PC-3 (cell line): ENCODE measurements around the gene S1PR2. TPM values are rescaled to one million over a fixed set of nuclear protein-coding genes. Genes with fewer than 3 reads are reported as not detected.

Experiments used
- ATAC-seq: fragments of 200-7000 bp; cut with Tn5 transposase; 2 replicates; pipeline ENCODE4 v1.9.1; 2020; ENCODE audit warnings: mild to moderate bottlenecking, moderate library complexity
- BruUV-seq: library from RNA; stranded (reverse); fragments of 400-500 nt; replicated peaks from 2 replicates; lab custom pipeline; 2021; lab: Mats Ljungman, UMichigan
- CTCF ChIA-PET: fragments of 300-600 bp; sonication (Branson Sonifier 250); formaldehyde crosslinking; loops from one replicate; lab custom pipeline; 2022; ENCODE audit warnings: antibody characterized with exemption; lab: Charles Lee
- POLR2A ChIA-PET: fragments of 300-600 bp; sonication (Branson Sonifier 250); formaldehyde crosslinking; loops from one replicate; lab custom pipeline; 2022; ENCODE audit warnings: antibody characterized with exemption; ENCODE audit not compliant: unreplicated experiment; lab: Charles Lee
- DNase-seq: peaks from one replicate; pipeline ENCODE4 v3.0.0-alpha.2; 2015
- H2AFZ ChIP-seq: fragments of 300-600 bp; sonication (generic); 2 replicates; pipeline ENCODE4 v1.6.0; 2016; ENCODE audit warnings: antibody characterized with exemption, low read length
- H3F3A ChIP-seq: fragments of 300-600 bp; sonication (generic); one replicate; pipeline ENCODE4 v1.6.0; 2017; ENCODE audit warnings: antibody characterized with exemption, low read length, control low read depth, mild to moderate bottlenecking; ENCODE audit not compliant: unreplicated experiment
- H3K27ac ChIP-seq: fragments of 300-600 bp; sonication (generic); 2 replicates; pipeline ENCODE4 v1.5.1; 2016; ENCODE audit warnings: mild to moderate bottlenecking, low read length
- H3K27me3 ChIP-seq: fragments of 300-600 bp; sonication (generic); 2 replicates; pipeline ENCODE4 v1.6.1; 2016; ENCODE audit warnings: low read length, mixed read lengths
- H3K36me3 ChIP-seq: fragments of 300-600 bp; sonication (generic); 2 replicates; pipeline ENCODE4 v1.6.1; 2016; ENCODE audit warnings: low read depth, mixed run types, low read length, mixed read lengths
- H3K4me1 ChIP-seq: fragments of 300-600 bp; sonication (generic); 2 replicates; pipeline ENCODE4 v1.5.1; 2016; ENCODE audit warnings: low read length; ENCODE audit not compliant: insufficient read depth
- H3K4me2 ChIP-seq: fragments of 300-600 bp; sonication (generic); 2 replicates; pipeline ENCODE4 v1.6.0; 2016; ENCODE audit warnings: low read length
- H3K4me3 ChIP-seq: fragments of 300-600 bp; sonication (generic); 2 replicates; pipeline ENCODE4 v1.5.1; 2016; ENCODE audit warnings: mild to moderate bottlenecking, low read length, mixed read lengths
- H3K79me2 ChIP-seq: fragments of 300-600 bp; sonication (generic); 2 replicates; pipeline ENCODE4 v1.6.1; 2017; ENCODE audit warnings: low read length, mixed read lengths
- H3K9ac ChIP-seq: fragments of 300-600 bp; sonication (generic); 2 replicates; pipeline ENCODE4 v1.6.0; 2016; ENCODE audit warnings: mild to moderate bottlenecking, low read length
- H3K9me2 ChIP-seq: fragments of 300-600 bp; sonication (generic); replicated peaks from 2 replicates; pipeline ENCODE4 v1.6.1; 2016; ENCODE audit warnings: mixed run types, low read length, mixed read lengths
- H3K9me3 ChIP-seq: fragments of 300-600 bp; sonication (generic); 2 replicates; pipeline ENCODE4 v1.6.1; 2016; ENCODE audit warnings: low read length, mixed read lengths
- H4K20me1 ChIP-seq: fragments of 300-600 bp; sonication (generic); 2 replicates; pipeline ENCODE4 v1.6.1; 2016; ENCODE audit warnings: low read length, mixed read lengths
- EZH2 ChIP-seq: fragments of 300-600 bp; sonication (generic); IDR thresholded peaks from one replicate; pipeline ENCODE4 v1.6.1; 2017; ENCODE audit warnings: antibody characterized with exemption, mild to moderate bottlenecking, low read length; ENCODE audit not compliant: unreplicated experiment
- EZH2phosphoT487 ChIP-seq: fragments of 300-600 bp; sonication (generic); IDR thresholded peaks from 2 replicates; pipeline ENCODE4 v1.6.1; 2018; ENCODE audit warnings: mild to moderate bottlenecking, antibody characterized with exemption, low read length, borderline replicate concordance
- intact Hi-C: fragments of 100-400 bp; cut with micrococcal nuclease; formaldehyde crosslinking; loops from 2 replicates; pipeline ENCODE4 v1.9.0; 2023
- total RNA-seq: library from RNA; depleted of rRNA; stranded (reverse); fragments of >200 nt; gene quantifications from 2 replicates; pipeline ENCODE4 v1.2.3, GENCODE V29; 2014
- TF ChIP-seq, protein P1 (sequence below): fragments of 300-600 bp; sonication (generic); conservative IDR thresholded peaks from 2 replicates; pipeline ENCODE4 v1.5.1; 2017; ENCODE audit warnings: antibody characterized with exemption, low read depth, mild to moderate bottlenecking, low read length

Gene S1PR2
- total RNA-seq, 1 experiment from 2014 or later = 4.1 TPM

DNA sequence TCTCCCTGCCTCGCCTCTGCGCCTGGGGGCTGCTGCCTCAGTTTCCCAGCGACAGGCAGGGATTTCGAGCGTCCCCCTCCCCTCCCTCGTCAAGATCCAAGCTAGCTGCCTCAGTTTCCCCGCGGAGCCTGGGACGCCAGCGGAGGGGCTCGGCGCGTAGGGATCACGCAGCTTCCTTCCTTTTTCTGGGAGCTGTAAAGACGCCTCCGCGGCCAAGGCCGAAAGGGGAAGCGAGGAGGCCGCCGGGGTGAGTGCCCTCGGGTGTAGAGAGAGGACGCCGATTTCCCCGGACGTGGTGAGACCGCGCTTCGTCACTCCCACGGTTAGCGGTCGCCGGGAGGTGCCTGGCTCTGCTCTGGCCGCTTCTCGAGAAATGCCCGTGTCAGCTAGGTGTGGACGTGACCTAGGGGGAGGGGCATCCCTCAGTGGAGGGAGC, 39.1 kb upstream of the S1PR2 start:
- intact Hi-C loops = no loop called here
- BruUV-seq = no TSS peak
- H2AFZ ChIP-seq = peak overlapping the region; percentile 93
- TF ChIP-seq, protein P1, sequence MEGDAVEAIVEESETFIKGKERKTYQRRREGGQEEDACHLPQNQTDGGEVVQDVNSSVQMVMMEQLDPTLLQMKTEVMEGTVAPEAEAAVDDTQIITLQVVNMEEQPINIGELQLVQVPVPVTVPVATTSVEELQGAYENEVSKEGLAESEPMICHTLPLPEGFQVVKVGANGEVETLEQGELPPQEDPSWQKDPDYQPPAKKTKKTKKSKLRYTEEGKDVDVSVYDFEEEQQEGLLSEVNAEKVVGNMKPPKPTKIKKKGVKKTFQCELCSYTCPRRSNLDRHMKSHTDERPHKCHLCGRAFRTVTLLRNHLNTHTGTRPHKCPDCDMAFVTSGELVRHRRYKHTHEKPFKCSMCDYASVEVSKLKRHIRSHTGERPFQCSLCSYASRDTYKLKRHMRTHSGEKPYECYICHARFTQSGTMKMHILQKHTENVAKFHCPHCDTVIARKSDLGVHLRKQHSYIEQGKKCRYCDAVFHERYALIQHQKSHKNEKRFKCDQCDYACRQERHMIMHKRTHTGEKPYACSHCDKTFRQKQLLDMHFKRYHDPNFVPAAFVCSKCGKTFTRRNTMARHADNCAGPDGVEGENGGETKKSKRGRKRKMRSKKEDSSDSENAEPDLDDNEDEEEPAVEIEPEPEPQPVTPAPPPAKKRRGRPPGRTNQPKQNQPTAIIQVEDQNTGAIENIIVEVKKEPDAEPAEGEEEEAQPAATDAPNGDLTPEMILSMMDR = no peak
- TF ChIP-seq EZH2 (no peak), EZH2phosphoT487 (no peak)
- ATAC-seq (peak; percentile 54), DNase-seq (no peak)
- H3K27ac ChIP-seq = no peak overlapping the region
- H4K20me1 ChIP-seq = no peaks in the 10 kb centered on the region
- no peaks in the 10 kb centered on the region for H3K9me3 ChIP-seq
- H3K27me3 ChIP-seq = no peaks in the 10 kb centered on the region
- peak overlapping the region; percentile 92 for H3K4me2 ChIP-seq
- H3K79me2 ChIP-seq = no peaks in the 10 kb centered on the region
- peak overlapping the region; percentile 44 for H3K9ac ChIP-seq
- peak overlapping the region; percentile 64 for H3K4me3 ChIP-seq
- CTCF ChIA-PET = interaction anchor here (0.8 to 3.2 kb wide), 6 partner anchors 10 to 121 kb away, joined by 3 to 62 read pairs (median 14); partner anchors contain the start of gene RAVER1
- no peaks in the 10 kb centered on the region for H3K9me2 ChIP-seq
- no peaks in the 10 kb centered on the region for H3F3A ChIP-seq
- peaks cover 23% of the 10 kb centered on the region for H3K4me1 ChIP-seq
- no peaks in the 10 kb centered on the region for H3K36me3 ChIP-seq
- POLR2A ChIA-PET = interaction anchor here (0.7 to 1.5 kb wide), 3 partner anchors 22 to 156 kb away, joined by 4 to 9 read pairs (median 6); no protein-coding TSS in a partner anchor

DNA sequence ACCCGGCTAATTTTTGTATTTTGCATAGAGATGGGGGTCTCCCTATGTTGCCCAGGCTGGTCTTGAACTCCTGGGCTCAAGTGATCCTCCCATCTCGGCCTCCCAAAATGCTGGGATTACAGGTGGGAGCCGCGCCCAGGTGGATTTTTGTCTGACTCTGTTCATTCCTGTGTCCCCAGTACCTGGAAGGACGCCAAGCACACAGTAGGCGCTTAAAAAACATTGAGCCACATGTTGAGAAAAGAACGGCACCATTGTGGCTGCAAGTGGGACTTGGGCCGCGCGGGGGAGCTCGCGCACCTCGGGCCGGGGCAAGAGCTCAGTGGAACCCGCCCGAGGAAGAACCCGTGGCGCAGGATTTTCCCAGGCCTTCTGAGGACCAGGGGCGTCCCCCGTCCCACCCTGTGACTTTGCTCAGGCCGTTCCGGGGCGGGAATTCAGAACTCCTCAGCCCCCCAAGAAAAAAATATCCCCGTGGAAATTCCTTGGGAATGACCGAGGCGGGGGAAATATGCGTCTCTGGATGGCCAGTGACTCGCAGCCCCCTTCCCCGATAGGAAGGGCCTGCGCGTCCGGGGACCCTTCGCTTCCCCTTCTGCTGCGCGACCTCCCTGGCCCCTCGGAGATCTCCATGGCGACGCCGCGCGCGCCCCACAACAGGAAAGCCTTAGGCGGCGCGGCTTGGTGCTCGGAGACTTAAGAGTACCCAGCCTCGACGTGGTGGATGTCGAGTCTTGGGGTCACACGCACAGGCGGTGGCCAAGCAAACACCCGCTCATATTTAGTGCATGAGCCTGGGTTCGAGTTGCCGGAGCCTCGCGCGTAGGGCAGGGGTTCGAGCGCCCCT, 38.4 kb upstream of the S1PR2 start:
- POLR2A ChIA-PET = interaction anchor here (1.1 to 1.5 kb wide), 2 partner anchors 22 to 65 kb away, joined by 6 to 9 read pairs; no protein-coding TSS in a partner anchor
- no peak overlapping the region for H3K27ac ChIP-seq
- intact Hi-C loops = loop anchor here (1.0 kb wide), 2 partner anchors 66 to 120 kb away; no protein-coding TSS in a partner anchor
- peak overlapping the region; percentile 64 for H3K4me3 ChIP-seq
- TF ChIP-seq, protein P1 = peak; percentile 95
- TF ChIP-seq EZH2 (no peak), EZH2phosphoT487 (no peak)
- CTCF ChIA-PET = interaction anchor here (0.6 to 3.2 kb wide), 13 partner anchors 10 to 149 kb away, joined by 3 to 62 read pairs (median 5); partner anchors contain the start of genes ICAM5, RAVER1 and TYK2
- peaks cover 23% of the 10 kb centered on the region for H3K4me1 ChIP-seq
- H2AFZ ChIP-seq = peak overlapping the region; percentile 93
- H3K4me2 ChIP-seq = peak overlapping the region; percentile 92
- ATAC-seq (peak; percentile 70), DNase-seq (peak; percentile 88)
- BruUV-seq = no TSS peak
- no peaks in the 10 kb centered on the region for H3K79me2 ChIP-seq
- no peaks in the 10 kb centered on the region for H3K27me3 ChIP-seq
- no peaks in the 10 kb centered on the region for H3K9me3 ChIP-seq
- no peaks in the 10 kb centered on the region for H3F3A ChIP-seq
- no peak overlapping the region; the same call in 1 of the 2 replicates for H3K9ac ChIP-seq
- no peaks in the 10 kb centered on the region for H3K9me2 ChIP-seq
- no peaks in the 10 kb centered on the region for H4K20me1 ChIP-seq
- H3K36me3 ChIP-seq = no peaks in the 10 kb centered on the region
